Upper lobe of left lung (tissue), 4 donors: ENCODE data around the gene NCOR2.

Source experiments
- CTCF ChIP-seq, 6 experiments: fragments of 450-650 bp in 4 of 6; fragments of 200-600 bp in 2 of 6; sonication (generic) in 2 of 6; IDR thresholded peaks; one replicate each; pipeline ENCODE4 v1.5.1; 2016 to 2019; ENCODE audit warnings: antibody characterized with exemption in 6 of 6
- POLR2A ChIP-seq, 4 donors: fragments of 450-650 bp; IDR thresholded peaks; one replicate each; pipeline ENCODE4 v1.5.1; 2016 to 2017; ENCODE audit warnings: antibody characterized with exemption in 4 of 4, mild to moderate bottlenecking in 2 of 4
- POLR2AphosphoS5 ChIP-seq, 2 donors: sonication (generic); formaldehyde crosslinking; IDR thresholded peaks; one replicate each; pipeline ENCODE4 v1.5.1; 2017; ENCODE audit warnings: antibody characterized with exemption in 2 of 2

DNA sequence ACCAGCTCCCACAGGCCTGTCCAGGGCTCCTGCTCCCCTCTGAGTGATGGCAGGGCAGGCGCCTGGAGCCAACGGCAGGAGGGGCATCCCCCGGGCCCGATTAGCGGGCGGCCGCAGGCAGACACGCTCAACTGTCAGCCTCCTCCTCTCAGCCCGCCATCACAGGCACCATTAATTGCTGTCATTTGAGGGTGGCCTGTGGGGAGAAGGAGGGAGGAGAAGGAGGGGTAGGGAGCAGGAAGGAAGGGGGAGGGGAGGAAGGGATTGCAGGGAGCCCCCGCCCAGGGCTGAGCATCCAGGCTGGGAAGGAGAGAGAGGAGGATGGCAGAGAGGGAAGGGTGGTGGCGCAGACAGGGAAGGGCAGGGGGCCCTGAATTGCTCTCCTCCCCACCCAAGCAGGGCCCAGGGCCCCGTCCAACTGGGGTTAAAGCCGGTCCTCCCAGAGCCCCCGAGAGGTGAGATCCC, 36.1 kb downstream of the NCOR2 start:
- no peak for TF ChIP-seq CTCF (IDR thresholded peaks at IDR 0.05)
- TF ChIP-seq POLR2A (IDR thresholded peaks at IDR 0.05), result no peak
- TF ChIP-seq POLR2AphosphoS5 (IDR thresholded peaks at IDR 0.05), result no peak
